GM12878 (cell line): ENCODE measurements around the gene SYNPR. TPM values are rescaled to one million over a fixed set of nuclear protein-coding genes. Genes with fewer than 3 reads are reported as not detected.

Experiments
- ATAC-seq: fragments of 200-7000 bp; cut with Tn5 transposase; 3 replicates; pipeline ENCODE4 v1.9.1; 2020; ENCODE audit warnings: mild to moderate bottlenecking, moderate library complexity
- BruUV-seq: library from RNA; stranded (reverse); fragments of 400-500 nt; replicated peaks from 2 replicates; lab custom pipeline; 2021; lab: Mats Ljungman, UMichigan
- CTCF ChIA-PET: fragments of 300-600 bp; sonication (Branson Sonifier 250); formaldehyde crosslinking; extraction: SDS; loops from one replicate; lab custom pipeline; 2021; ENCODE audit warnings: inconsistent platforms; lab: Yijun Ruan, JAX
- POLR2A ChIA-PET: fragments of 350-600 bp; formaldehyde crosslinking; extraction: SDS; loops from one replicate; lab custom pipeline; 2021; ENCODE audit warnings: inconsistent platforms; lab: Charles Lee
- RAD21 ChIA-PET: fragments of 300-600 bp; sonication (Branson Sonifier 250); formaldehyde crosslinking; loops from one replicate; lab custom pipeline; 2023; ENCODE audit warnings: antibody characterized with exemption; ENCODE audit not compliant: unreplicated experiment; lab: Charles Lee
- SMC1A ChIA-PET: fragments of 300-600 bp; sonication (Branson Sonifier 250); formaldehyde crosslinking; loops from one replicate; lab custom pipeline; 2023; ENCODE audit not compliant: unreplicated experiment, uncharacterized antibody; lab: Charles Lee
- DNase-seq: peaks from one replicate; pipeline ENCODE4 v3.0.0-alpha.2; 2011; ENCODE audit warnings: low read depth, low spot score
- FAIRE-seq: peaks from 3 replicates; lab custom pipeline; 2011; peaks lifted over from hg19 to GRCh38; lab: Jason Lieb, UNC
- H2AFZ ChIP-seq: 2 replicates; pipeline ENCODE4 v1.6.0; 2011; ENCODE audit warnings: low read depth, low read length, control low read depth; ENCODE audit not compliant: control insufficient read depth
- H3K27ac ChIP-seq: 2 replicates; pipeline ENCODE4 v1.5.1; 2011; ENCODE audit warnings: control low read depth; ENCODE audit not compliant: control insufficient read depth, insufficient read depth
- H3K27me3 ChIP-seq, 2 experiments: replicated peaks in 1 of 2; 2 replicates each; pipeline versions ENCODE4 v1.6.0 to v1.6.1; 2011; ENCODE audit warnings: low read length in 1 of 2; ENCODE audit not compliant: control insufficient read depth in 2 of 2, insufficient read depth in 2 of 2
- H3K36me3 ChIP-seq, 2 experiments: 2 replicates each; pipeline ENCODE4 v1.5.1; 2011; ENCODE audit warnings: low read length in 1 of 2; ENCODE audit not compliant: control insufficient read depth in 2 of 2, insufficient read depth in 2 of 2
- H3K4me1 ChIP-seq: 2 replicates; pipeline ENCODE4 v1.6.1; 2011; ENCODE audit warnings: mild to moderate bottlenecking, low read length, moderate library complexity, mixed read lengths; ENCODE audit not compliant: control insufficient read depth, insufficient read depth
- H3K4me2 ChIP-seq: 2 replicates; pipeline ENCODE4 v1.6.0; 2011; ENCODE audit warnings: control low read depth; ENCODE audit not compliant: control insufficient read depth, insufficient read depth
- H3K4me3 ChIP-seq: fragments of 200-600 bp; sonication (generic); 2 replicates; pipeline ENCODE4 v1.5.1; 2016
- H3K79me2 ChIP-seq: 2 replicates; pipeline ENCODE4 v1.6.0; 2011; ENCODE audit warnings: low read length; ENCODE audit not compliant: control insufficient read depth, insufficient read depth
- H3K9ac ChIP-seq: 2 replicates; pipeline ENCODE4 v1.8.0; 2011; ENCODE audit warnings: low read length, control low read depth, mixed read lengths; ENCODE audit not compliant: control insufficient read depth, insufficient read depth
- H3K9me3 ChIP-seq: replicated peaks from 3 replicates; pipeline ENCODE4 v1.5.1; 2011; ENCODE audit warnings: mild to moderate bottlenecking, low read length; ENCODE audit not compliant: control insufficient read depth, insufficient read depth
- H4K20me1 ChIP-seq: 2 replicates; pipeline ENCODE4 v1.6.0; 2011; ENCODE audit not compliant: control insufficient read depth, insufficient read depth
- BCL3 ChIP-seq: IDR thresholded peaks from 2 replicates; pipeline ENCODE4 v1.6.1; 2011; ENCODE audit warnings: borderline replicate concordance, low read depth, mild to moderate bottlenecking, moderate library complexity, low read length; ENCODE audit not compliant: insufficient read depth, poor library complexity, severe bottlenecking
- BMI1 ChIP-seq: fragments of 450-650 bp; IDR thresholded peaks from 2 replicates; pipeline ENCODE4 v1.6.1; 2016; ENCODE audit warnings: mild to moderate bottlenecking, moderate library complexity, borderline replicate concordance
- CREB1 ChIP-seq: IDR thresholded peaks from 2 replicates; pipeline ENCODE4 v1.6.1; 2012; ENCODE audit warnings: low read depth, mild to moderate bottlenecking, inconsistent platforms
- EP300 ChIP-seq, 2 experiments: fragments of 150-350 bp in 1 of 2; IDR thresholded peaks; 2 replicates each; pipeline ENCODE4 v1.6.1; 2011 to 2012; ENCODE audit warnings: low read depth in 2 of 2, low read length in 2 of 2, borderline replicate concordance in 1 of 2, improper control_type of control experiment in 1 of 2, inconsistent platforms in 1 of 2; ENCODE audit not compliant: control insufficient read depth in 1 of 2
- ETV6 ChIP-seq, 2 experiments: fragments of 450-650 bp in 1 of 2; IDR thresholded peaks in 1 of 2; conservative IDR thresholded peaks in 1 of 2; 2 replicates each; pipeline ENCODE4 v1.6.1; 2014; ENCODE audit warnings: antibody characterized with exemption in 1 of 2, borderline replicate concordance in 1 of 2, low read depth in 1 of 2, mild to moderate bottlenecking in 1 of 2, moderate library complexity in 1 of 2
- HCFC1 ChIP-seq: fragments of 150-350 bp; IDR thresholded peaks from 2 replicates; pipeline ENCODE4 v1.6.1; 2014; ENCODE audit warnings: low read length
- LARP7 ChIP-seq: fragments of 450-650 bp; IDR thresholded peaks from 2 replicates; pipeline ENCODE4 v1.6.1; 2017; ENCODE audit warnings: mild to moderate bottlenecking
- MTA3 ChIP-seq: IDR thresholded peaks from 2 replicates; pipeline ENCODE4 v1.6.1; 2012; ENCODE audit warnings: low read length, inconsistent platforms, borderline replicate concordance
- MXI1 ChIP-seq: fragments of 150-350 bp; IDR thresholded peaks from 2 replicates; pipeline ENCODE4 v1.6.1; 2011; ENCODE audit warnings: low read depth, mild to moderate bottlenecking, inconsistent platforms, low read length, improper control_type of control experiment
- RB1 ChIP-seq: fragments of 450-650 bp; formaldehyde crosslinking; IDR thresholded peaks from 2 replicates; pipeline ENCODE4 v1.6.1; 2017; ENCODE audit warnings: mild to moderate bottlenecking, borderline replicate concordance
- STAT1 ChIP-seq: fragments of 450-650 bp; conservative IDR thresholded peaks from 2 replicates; pipeline ENCODE4 v1.6.1; 2014; ENCODE audit warnings: antibody characterized with exemption, mild to moderate bottlenecking
- TCF3 ChIP-seq: IDR thresholded peaks from 2 replicates; pipeline ENCODE4 v1.6.1; 2012; ENCODE audit warnings: low read depth, mild to moderate bottlenecking, low read length, borderline replicate concordance; ENCODE audit not compliant: insufficient read depth
- ZNF274 ChIP-seq: IDR thresholded peaks from one replicate; pipeline ENCODE4 v1.8.0; 2011; ENCODE audit not compliant: insufficient read length, insufficient read depth
- WGBS: methylation state at CpG from one replicate; pipeline ENCODE4 v1.1.6; 2016; ENCODE audit warnings: low lambda C conversion rate; ENCODE audit not compliant: insufficient replicate concordance, insufficient coverage; ENCODE audit errors: missing lambda C conversion rate; 5-methylcytosine and 5-hydroxymethylcytosine counted together
- in situ Hi-C: fragments of 300-500 bp; cut with MboI; formaldehyde crosslinking; loops from 9 replicates; pipeline ENCODE4 v1.14.3; 2018; ENCODE audit warnings: mixed read lengths
- intact Hi-C: fragments of 100-400 bp; cut with micrococcal nuclease; formaldehyde crosslinking; loops from one replicate; pipeline ENCODE4 v1.14.2; 2022; ENCODE audit not compliant: unreplicated experiment
- polyA plus RNA-seq, 11 experiments: library from polyadenylated mRNA; depleted of rRNA in 4 of 11; unstranded in 6 of 11; stranded (reverse) in 5 of 11; fragments of >200 nt; fragmentation: Nextera tagmentation in 4 of 11; fragmentation: Illumina TruSeq in 1 of 11; extraction: Ambion mirVana in 4 of 11; extraction: Trizol in 1 of 11; gene quantifications; 1 replicate in 1 of 11; 2 replicates in 10 of 11; pipeline versions ENCODE4 v1.2.1 to v1.2.3, GENCODE V29; 2011 to 2016; ENCODE audit warnings: inconsistent platforms in 2 of 11, missing spikeins in 2 of 11, low read depth in 1 of 11
- total RNA-seq, 4 experiments: library from RNA; depleted of rRNA in 3 of 4; stranded (reverse); fragments of >200 nt in 3 of 4; fragmentation: Illumina TruSeq in 1 of 4; extraction: Trizol in 1 of 4; gene quantifications; 2 replicates each; pipeline versions ENCODE4 v1.2.1 to v1.2.3, GENCODE V29; 2013 to 2021

The SYNPR gene
- total and polyA plus RNA-seq, 10 of the 15 experiments (the other 5 are each of a cell fraction or from before 2014, with no cell fraction given): not detected

- TF ChIP-seq EP300 (IDR thresholded peaks at IDR 0.05; ENCODE audit: borderline replicate concordance in 1 of 2, control insufficient read depth in 1 of 2, low read depth in 2 of 2, low read length in 2 of 2) (no peak), ETV6 (conservative IDR thresholded peaks at IDR 0.05 in 1 of 2, IDR thresholded peaks at IDR 0.05 in 1 of 2; ENCODE audit: borderline replicate concordance in 1 of 2, low read depth in 1 of 2) (no peak), MXI1 (no peak), HCFC1 (no peak), CREB1 (no peak), STAT1 (no peak), TCF3 (no peak)
- TF ChIP-seq, all 136 proteins: peak for 0
Observed at GRCh38 chr3:63588895-63589294, 310.8 kb downstream of the SYNPR start (continued).

DNA sequence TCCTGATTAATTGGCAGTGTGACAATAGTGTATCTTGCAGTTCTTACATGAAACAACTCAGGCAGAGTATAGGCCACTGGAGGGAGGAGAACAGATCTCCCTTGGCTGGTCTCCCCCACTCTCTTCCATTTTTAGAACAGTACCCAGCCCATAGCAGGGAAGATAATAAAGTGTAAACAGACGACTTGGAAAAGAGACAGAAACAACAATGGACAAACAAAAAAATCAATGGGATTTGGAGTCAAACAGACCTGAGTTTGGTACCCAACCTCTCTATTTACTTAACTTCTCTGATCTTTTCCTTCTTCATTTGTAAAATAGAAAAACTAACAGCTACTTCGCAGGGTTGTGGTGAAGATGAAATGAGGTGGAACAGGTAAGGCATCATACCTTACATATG lies 315.7 kb downstream of the SYNPR start:
- H3K9ac ChIP-seq: no peak overlapping the region
- no TSS peak for BruUV-seq
- FAIRE-seq: no peak
- no peaks in the 10 kb centered on the region for H3K9me3 ChIP-seq
- ChIA-PET SMC1A (interaction anchor here (0.9 kb wide), 1 partner anchor 12 kb away, joined by 3 read pairs; no protein-coding TSS in a partner anchor), CTCF (no interaction called here), RAD21 (no interaction called here), POLR2A (no interaction called here)
- ATAC-seq: no peak
- no peaks in the 10 kb centered on the region for H3K79me2 ChIP-seq
- TF ChIP-seq MTA3 (no peak), LARP7 (no peak), BCL3 (no peak), ZNF274 (no peak), BMI1 (no peak), RB1 (no peak)
- no peaks in the 10 kb centered on the region for H3K36me3 ChIP-seq
- no peak overlapping the region for H3K4me3 ChIP-seq
- H2AFZ ChIP-seq: no peak overlapping the region
- WGBS: 2% methylated on average over 2 of the region's 2 CpGs
- no peak for DNase-seq
- intact Hi-C loops: no loop called here
- no peak overlapping the region for H3K27ac ChIP-seq
- no peaks in the 10 kb centered on the region for H3K27me3 ChIP-seq
- H3K4me2 ChIP-seq: no peak overlapping the region
- H3K4me1 ChIP-seq: no peaks in the 10 kb centered on the region
- no peaks in the 10 kb centered on the region for H4K20me1 ChIP-seq
- in situ Hi-C loops: no loop called here
